Smooth muscle cell (in vitro differentiated cells): ENCODE results near the gene MACROD2. TPM values are rescaled to one million over a fixed set of nuclear protein-coding genes. Genes with fewer than 3 reads are reported as not detected.

ENCODE experiments used
- DNase-seq: peaks from one replicate; lab custom pipeline; 2025; ENCODE audit not compliant: unreplicated experiment; lab: John Stamatoyannopoulos, UW
- H2AFZ ChIP-seq: fragments of 200-600 bp; sonication (generic); 2 replicates; pipeline ENCODE4 v1.6.0; 2016; ENCODE audit warnings: antibody characterized with exemption, low read depth, mild to moderate bottlenecking
- H3F3A ChIP-seq: fragments of 200-600 bp; sonication (generic); 2 replicates; pipeline ENCODE4 v1.6.0; 2017; ENCODE audit warnings: antibody characterized with exemption, low read depth
- H3K27ac ChIP-seq: fragments of 200-600 bp; sonication (generic); 2 replicates; pipeline ENCODE4 v1.5.1; 2016; ENCODE audit warnings: low read depth, mild to moderate bottlenecking
- H3K27me3 ChIP-seq: fragments of 200-600 bp; sonication (generic); 2 replicates; pipeline ENCODE4 v1.6.1; 2016; ENCODE audit warnings: low read depth, mild to moderate bottlenecking
- H3K36me3 ChIP-seq: fragments of 200-600 bp; sonication (generic); 2 replicates; pipeline ENCODE4 v1.5.1; 2016; ENCODE audit warnings: low read depth
- H3K4me1 ChIP-seq: fragments of 200-600 bp; sonication (generic); 2 replicates; pipeline ENCODE4 v1.5.1; 2016; ENCODE audit warnings: low read depth
- H3K4me2 ChIP-seq: fragments of 200-600 bp; sonication (generic); 2 replicates; pipeline ENCODE4 v1.6.0; 2016; ENCODE audit warnings: mild to moderate bottlenecking
- H3K4me3 ChIP-seq: fragments of 200-600 bp; sonication (generic); 2 replicates; pipeline ENCODE4 v1.5.1; 2016; ENCODE audit warnings: mild to moderate bottlenecking
- H3K79me2 ChIP-seq: fragments of 200-600 bp; sonication (generic); 2 replicates; pipeline ENCODE4 v1.6.0; 2016; ENCODE audit warnings: low read depth, mild to moderate bottlenecking
- H3K9ac ChIP-seq: fragments of 200-600 bp; sonication (generic); 2 replicates; pipeline ENCODE4 v1.6.0; 2016; ENCODE audit warnings: low read depth
- H3K9me3 ChIP-seq: fragments of 200-600 bp; sonication (generic); replicated peaks from 2 replicates; pipeline ENCODE4 v1.5.1; 2016; ENCODE audit warnings: low read depth
- H4K20me1 ChIP-seq: fragments of 200-600 bp; sonication (generic); 2 replicates; pipeline ENCODE4 v1.6.0; 2016; ENCODE audit warnings: low read depth
- CTCF ChIP-seq: fragments of 200-600 bp; sonication (generic); IDR thresholded peaks from 2 replicates; pipeline ENCODE4 v1.5.1; 2017; ENCODE audit warnings: borderline replicate concordance, mild to moderate bottlenecking, antibody characterized with exemption; ENCODE audit not compliant: insufficient read depth, poor library complexity, severe bottlenecking
- WGBS: methylation state at CpG from one replicate; pipeline ENCODE4 v1.1.7; 2016; ENCODE audit warnings: low lambda C conversion rate; 5-methylcytosine and 5-hydroxymethylcytosine counted together
- polyA plus RNA-seq: library from polyadenylated mRNA; unstranded; fragments of >200 nt; fragmentation: Nextera tagmentation; extraction: Ambion mirVana; gene quantifications from 2 replicates; pipeline ENCODE4 v1.2.1, GENCODE V29; 2016
- total RNA-seq: library from RNA; depleted of rRNA; stranded (reverse); fragments of >200 nt; gene quantifications from 2 replicates; pipeline ENCODE4 v1.2.3, GENCODE V29; 2014

The MACROD2 gene
- total and polyA plus RNA-seq, 2 experiments from 2014 or later, result 0.04 to 0.32 TPM

- H4K20me1 ChIP-seq, result no peaks in the 10 kb centered on the region
- H3K9me3 ChIP-seq, result no peaks in the 10 kb centered on the region
- DNase-seq, result no peak
- H3K27ac ChIP-seq, result no peak overlapping the region
- no peak overlapping the region for H2AFZ ChIP-seq
- H3F3A ChIP-seq, result no peaks in the 10 kb centered on the region
- H3K9ac ChIP-seq, result no peak overlapping the region
- H3K27me3 ChIP-seq, result no peaks in the 10 kb centered on the region
- TF ChIP-seq CTCF, result no peak
- H3K4me1 ChIP-seq, result no peaks in the 10 kb centered on the region
- H3K4me3 ChIP-seq, result no peak overlapping the region
- 76% methylated on average over 2 of the region's 2 CpGs for WGBS
- H3K79me2 ChIP-seq, result no peaks in the 10 kb centered on the region
- H3K36me3 ChIP-seq, result no peaks in the 10 kb centered on the region
- H3K4me2 ChIP-seq, result no peak overlapping the region
These were observed 1427.7 kb downstream of the MACROD2 start for GRCh38 chr20:15422966-15423365.

- Histone ChIP-seq H3K79me2 (no peaks in the 10 kb centered on the region), H3K36me3 (no peaks in the 10 kb centered on the region), H3K9ac (no peak overlapping the region), H4K20me1 (no peaks in the 10 kb centered on the region), H3K4me3 (no peak overlapping the region), H3K4me1 (no peaks in the 10 kb centered on the region), H3K9me3 (no peaks in the 10 kb centered on the region), H3K27ac (no peak overlapping the region), H3F3A (no peaks in the 10 kb centered on the region), H2AFZ (no peak overlapping the region), H3K4me2 (no peak overlapping the region), H3K27me3 (peaks cover 4% of the 10 kb centered on the region)
- DNase-seq, result no peak
- TF ChIP-seq CTCF, result no peak
- WGBS, result 32% methylated on average over 3 of the region's 3 CpGs
These were observed 1444.2 kb downstream of the MACROD2 start for GRCh38 chr20:15439551-15439950.

- Histone ChIP-seq H3K4me3 (no peak overlapping the region), H2AFZ (no peak overlapping the region), H3K9ac (no peak overlapping the region), H3K79me2 (no peaks in the 10 kb centered on the region), H4K20me1 (no peaks in the 10 kb centered on the region), H3K36me3 (no peaks in the 10 kb centered on the region), H3K4me1 (no peaks in the 10 kb centered on the region), H3F3A (no peaks in the 10 kb centered on the region), H3K27me3 (peaks cover 4% of the 10 kb centered on the region), H3K4me2 (no peak overlapping the region), H3K9me3 (no peaks in the 10 kb centered on the region), H3K27ac (no peak overlapping the region)
- 82% methylated on average over 7 of the region's 7 CpGs for WGBS
- TF ChIP-seq CTCF, result no peak
- DNase-seq, result no peak
These were observed 1444.9 kb downstream of the MACROD2 start for GRCh38 chr20:15440049-15440820.
